Glomerular visceral epithelial cell (primary cell): ENCODE data around the gene GP5.

Experiments
- DNase-seq: peaks from one replicate; pipeline ENCODE4 v3.0.0-alpha.2; 2016; ENCODE audit errors: extremely low spot score

The GP5 gene

GRCh38 chr3:194397757-194398312, 1.2 kb downstream of the GP5 start:
- no peak for DNase-seq

- no peak for DNase-seq
These were observed 2.0 kb downstream of the GP5 start for GRCh38 chr3:194396859-194397756.

GRCh38 chr3:194396539-194396858, 2.6 kb downstream of the GP5 start:
- no peak for DNase-seq

GRCh38 chr3:194395778-194396538, 3.1 kb downstream of the GP5 start:
- no peak for DNase-seq

- DNase-seq = no peak
These were observed 3.9 kb downstream of the GP5 start for GRCh38 chr3:194395212-194395611.

- DNase-seq = no peak
These were observed 6.5 kb downstream of the GP5 start for GRCh38 chr3:194392576-194392975.

- no peak for DNase-seq
These were observed 8.2 kb downstream of the GP5 start for GRCh38 chr3:194390835-194391234.

GRCh38 chr3:194389269-194389668, 9.8 kb downstream of the GP5 start:
- DNase-seq = no peak

GRCh38 chr3:194387926-194388418, 11.1 kb downstream of the GP5 start:
- no peak for DNase-seq

GRCh38 chr3:194387276-194387675, 11.8 kb downstream of the GP5 start:
- DNase-seq = no peak

GRCh38 chr3:194386648-194387047, 12.4 kb downstream of the GP5 start:
- no peak for DNase-seq

GRCh38 chr3:194386066-194386465, 13.0 kb downstream of the GP5 start:
- DNase-seq = no peak

GRCh38 chr3:194384569-194385001, 14.5 kb downstream of the GP5 start:
- DNase-seq = no peak

- DNase-seq = no peak
These were observed 14.9 kb downstream of the GP5 start for GRCh38 chr3:194384156-194384555.

GRCh38 chr3:194383276-194383940, 15.7 kb downstream of the GP5 start:
- no peak for DNase-seq

- no peak for DNase-seq
These were observed 16.2 kb downstream of the GP5 start for GRCh38 chr3:194382892-194383223.

- no peak for DNase-seq
These were observed 16.7 kb downstream of the GP5 start for GRCh38 chr3:194382196-194382891.

- peak; percentile 25 for DNase-seq
These were observed 17.6 kb downstream of the GP5 start for GRCh38 chr3:194381460-194381875.

- no peak for DNase-seq
These were observed 18.7 kb downstream of the GP5 start for GRCh38 chr3:194380326-194380725.

- no peak for DNase-seq
These were observed 19.4 kb downstream of the GP5 start for GRCh38 chr3:194379651-194380050.

GRCh38 chr3:194379231-194379630, 19.8 kb downstream of the GP5 start:
- DNase-seq = no peak

- DNase-seq = no peak
These were observed 21.4 kb downstream of the GP5 start for GRCh38 chr3:194377708-194378107.
